C4-2B (cell line): ENCODE data around the gene NFAT5.

ENCODE experiments used
- H3K27ac ChIP-seq: fragments of 450-650 bp; 2 replicates; pipeline ENCODE4 v1.5.1; 2017
- ZFX ChIP-seq: fragments of 450-650 bp; IDR thresholded peaks from 2 replicates; pipeline ENCODE4 v1.6.1; 2017
- TF ChIP-seq, protein P1 (sequence below): fragments of 450-650 bp; conservative IDR thresholded peaks from 2 replicates; pipeline ENCODE4 v1.5.1; 2017; ENCODE audit warnings: mild to moderate bottlenecking

The NFAT5 gene

DNA sequence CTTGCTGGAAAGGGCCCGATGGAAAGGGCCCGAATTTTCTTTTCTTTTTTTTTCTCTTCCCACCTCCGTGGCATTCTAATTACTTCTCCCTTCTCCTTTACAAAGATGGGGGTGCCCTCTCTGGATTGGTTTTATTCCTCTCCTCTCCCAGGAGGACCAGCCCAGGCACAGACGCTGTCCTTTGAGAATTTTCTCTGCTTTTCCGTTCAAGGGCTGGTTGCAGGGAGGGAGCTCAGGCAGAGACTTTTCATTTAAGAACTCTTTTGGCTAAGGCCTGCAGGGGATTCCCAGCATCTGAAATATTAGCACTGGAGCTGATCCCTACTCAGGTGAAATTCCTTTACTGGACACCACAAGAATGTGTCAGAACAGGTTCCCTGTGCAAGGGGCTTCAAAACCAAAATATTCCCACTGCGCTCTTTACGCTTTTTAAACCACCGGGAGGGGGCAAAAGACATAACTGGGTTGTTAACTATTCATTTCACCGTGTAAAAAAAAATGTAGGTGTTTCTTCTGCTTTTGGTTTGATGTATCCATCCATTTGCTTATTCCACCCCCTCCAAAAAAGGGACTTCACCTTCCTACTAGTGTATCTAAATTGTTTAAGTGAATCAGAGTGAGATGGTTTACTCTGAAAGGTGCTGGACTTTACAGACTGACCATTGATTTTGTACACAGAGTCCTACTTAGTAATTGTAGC, 1.4 kb downstream of the NFAT5 start:
- TF ChIP-seq, protein P1, sequence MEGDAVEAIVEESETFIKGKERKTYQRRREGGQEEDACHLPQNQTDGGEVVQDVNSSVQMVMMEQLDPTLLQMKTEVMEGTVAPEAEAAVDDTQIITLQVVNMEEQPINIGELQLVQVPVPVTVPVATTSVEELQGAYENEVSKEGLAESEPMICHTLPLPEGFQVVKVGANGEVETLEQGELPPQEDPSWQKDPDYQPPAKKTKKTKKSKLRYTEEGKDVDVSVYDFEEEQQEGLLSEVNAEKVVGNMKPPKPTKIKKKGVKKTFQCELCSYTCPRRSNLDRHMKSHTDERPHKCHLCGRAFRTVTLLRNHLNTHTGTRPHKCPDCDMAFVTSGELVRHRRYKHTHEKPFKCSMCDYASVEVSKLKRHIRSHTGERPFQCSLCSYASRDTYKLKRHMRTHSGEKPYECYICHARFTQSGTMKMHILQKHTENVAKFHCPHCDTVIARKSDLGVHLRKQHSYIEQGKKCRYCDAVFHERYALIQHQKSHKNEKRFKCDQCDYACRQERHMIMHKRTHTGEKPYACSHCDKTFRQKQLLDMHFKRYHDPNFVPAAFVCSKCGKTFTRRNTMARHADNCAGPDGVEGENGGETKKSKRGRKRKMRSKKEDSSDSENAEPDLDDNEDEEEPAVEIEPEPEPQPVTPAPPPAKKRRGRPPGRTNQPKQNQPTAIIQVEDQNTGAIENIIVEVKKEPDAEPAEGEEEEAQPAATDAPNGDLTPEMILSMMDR, result peak; percentile 15; the same call in 1 of the 2 replicates
- TF ChIP-seq ZFX, result no peak
- peak overlapping the region; percentile 92 for H3K27ac ChIP-seq

DNA sequence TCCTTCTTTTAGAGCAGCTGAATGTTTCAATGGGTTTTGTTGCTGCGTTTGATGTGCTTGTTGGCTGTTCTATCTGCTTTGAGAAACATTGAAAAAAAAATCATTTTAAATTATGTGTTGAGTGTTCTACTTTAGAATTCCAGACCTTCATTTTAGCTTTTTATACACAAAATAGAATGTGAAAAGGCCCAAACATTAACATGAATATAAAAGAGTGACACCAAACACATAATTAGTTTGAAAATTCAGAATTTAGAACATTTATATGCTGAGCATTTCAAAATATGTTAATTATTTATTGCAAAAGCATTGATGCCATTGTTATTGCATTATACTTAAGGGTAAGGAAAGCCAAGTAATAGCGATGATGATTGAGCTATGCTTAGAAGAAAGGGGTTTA, 2.9 kb downstream of the NFAT5 start:
- TF ChIP-seq ZFX, result no peak
- TF ChIP-seq, protein P1, result no peak
- no peak overlapping the region for H3K27ac ChIP-seq

DNA sequence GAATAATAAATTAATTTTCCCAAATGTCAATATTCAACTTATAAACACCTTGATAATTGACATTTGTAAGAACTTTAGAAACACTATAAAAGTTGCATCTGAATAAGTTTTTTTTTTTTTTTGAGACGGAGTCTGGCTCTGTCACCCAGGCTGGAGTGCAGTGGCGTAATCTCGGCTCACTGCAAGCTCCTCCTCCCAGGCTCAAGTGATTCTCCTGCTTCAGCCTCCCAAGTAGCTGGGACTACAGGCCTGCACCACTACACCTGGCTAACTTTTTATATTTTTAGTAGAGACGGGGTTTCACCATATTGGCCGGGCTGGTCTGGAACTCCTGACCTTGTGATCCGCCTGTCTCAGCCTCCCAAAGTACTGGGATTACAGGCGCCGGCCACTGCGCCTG, 13.0 kb downstream of the NFAT5 start:
- peak overlapping the region; percentile 31; the same call in 1 of the 2 replicates for H3K27ac ChIP-seq

DNA sequence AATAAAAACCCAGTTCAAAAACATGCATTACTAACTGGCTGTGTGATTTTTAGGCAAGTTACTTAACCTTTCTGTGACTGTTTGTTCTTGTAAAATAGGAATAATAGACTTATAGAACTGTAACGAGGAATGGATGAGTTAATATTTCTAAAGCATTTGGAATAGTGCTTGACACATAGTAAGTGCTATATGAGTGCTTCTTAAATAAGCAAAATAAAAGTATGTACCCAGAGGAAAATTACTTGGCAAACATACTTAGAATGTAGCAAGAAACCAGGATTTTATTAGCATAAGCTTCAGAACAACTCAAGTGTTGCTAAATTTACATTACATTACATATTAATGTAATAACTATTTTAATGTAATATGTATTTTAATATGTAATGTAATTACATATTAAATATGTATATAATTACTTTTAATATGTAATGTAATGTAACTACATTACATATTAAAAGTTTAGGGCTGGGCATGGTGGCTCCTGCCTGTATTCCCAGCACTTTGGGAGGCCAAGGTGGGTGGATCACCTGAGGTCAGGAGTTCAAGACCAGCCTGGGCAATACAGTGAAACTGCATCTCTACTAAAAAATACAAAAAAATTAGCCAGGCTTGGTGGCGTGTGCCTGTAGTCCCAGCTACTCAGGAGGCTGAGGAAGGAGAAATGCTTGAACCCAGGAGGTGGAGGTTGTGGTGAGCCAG, 14.2 kb downstream of the NFAT5 start:
- H3K27ac ChIP-seq, result no peak overlapping the region; the same call in 1 of the 2 replicates
- TF ChIP-seq, protein P1, result no peak
- TF ChIP-seq ZFX, result no peak

DNA sequence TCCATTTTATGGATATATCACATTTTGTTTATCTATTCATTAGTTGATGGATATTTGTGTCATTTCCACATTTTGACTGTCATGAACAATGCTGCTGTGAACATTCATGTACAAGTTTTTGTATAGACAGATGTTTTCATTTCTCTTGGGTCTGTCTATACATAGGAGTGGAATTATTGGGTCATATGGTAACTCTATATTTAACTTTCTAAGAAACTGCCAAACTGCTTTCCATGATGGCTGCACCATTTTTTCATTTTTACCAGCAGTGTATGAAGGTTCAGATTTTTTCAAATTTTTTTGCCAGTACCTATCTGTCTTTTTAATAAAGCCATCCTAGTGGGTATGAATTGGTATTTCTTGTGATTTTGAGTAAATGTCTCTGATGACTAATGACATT, 15.5 kb downstream of the NFAT5 start:
- H3K27ac ChIP-seq, result no peak overlapping the region
- TF ChIP-seq, protein P1, result no peak
- no peak for TF ChIP-seq ZFX

DNA sequence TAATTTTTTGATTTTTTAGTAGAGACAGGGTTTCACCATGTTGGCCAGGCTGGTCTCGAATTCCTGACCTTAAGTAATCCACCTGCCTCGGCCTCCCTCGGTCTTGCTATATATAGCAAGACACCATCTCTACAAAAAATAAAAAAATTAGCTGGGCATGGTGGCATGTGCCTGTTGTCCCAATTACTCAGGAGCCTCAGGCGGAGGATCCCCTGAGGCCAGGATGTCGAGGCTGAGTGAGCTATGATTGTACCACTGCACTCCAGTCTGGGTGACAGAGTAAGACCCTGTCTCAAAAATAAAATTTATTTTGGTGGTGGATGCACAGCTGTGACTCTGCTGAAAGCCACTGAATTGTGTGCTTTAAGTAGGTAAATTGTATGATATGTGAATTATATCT, 18.7 kb downstream of the NFAT5 start:
- H3K27ac ChIP-seq, result peak overlapping the region; percentile 68

DNA sequence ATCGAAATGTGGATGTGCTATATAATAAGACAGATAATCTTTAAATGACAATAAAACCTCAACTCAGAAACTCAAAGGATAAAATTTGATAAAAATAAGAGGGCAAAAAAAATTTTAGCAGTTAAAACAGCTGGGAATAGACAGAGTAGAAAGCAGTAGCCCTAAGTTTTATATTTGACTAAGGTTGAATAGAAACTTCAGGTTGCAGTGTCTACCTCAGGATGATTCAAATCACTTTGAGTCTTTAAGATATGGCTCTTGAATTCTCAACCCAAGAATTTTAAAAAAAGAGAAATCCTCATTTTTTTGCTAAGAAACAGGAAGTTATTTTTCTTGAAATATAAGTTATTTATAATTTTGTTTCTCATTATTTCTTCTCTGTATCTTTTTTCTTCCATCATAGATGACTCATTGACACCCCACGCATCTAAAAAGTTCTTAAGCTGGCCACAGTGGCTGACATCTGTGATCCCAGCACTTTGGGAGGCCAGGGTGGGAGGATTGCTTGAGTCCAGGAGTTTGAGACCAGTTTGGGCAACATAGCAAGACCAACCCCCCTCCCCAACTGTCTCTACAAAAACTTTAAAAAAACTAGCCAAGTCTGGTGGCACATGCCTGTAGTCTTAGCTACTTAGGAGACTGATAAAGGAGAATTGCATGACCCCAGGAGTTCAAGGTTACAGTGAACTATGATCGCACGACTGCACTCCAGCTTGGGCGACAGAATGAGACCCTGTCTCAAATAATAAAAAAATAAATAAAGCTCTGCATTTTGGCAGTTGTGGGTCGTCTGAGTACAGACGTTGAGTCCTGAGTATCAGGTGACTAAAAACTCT, 23.9 kb downstream of the NFAT5 start:
- H3K27ac ChIP-seq, result no peak overlapping the region
- no peak for TF ChIP-seq ZFX
- TF ChIP-seq, protein P1, result no peak

DNA sequence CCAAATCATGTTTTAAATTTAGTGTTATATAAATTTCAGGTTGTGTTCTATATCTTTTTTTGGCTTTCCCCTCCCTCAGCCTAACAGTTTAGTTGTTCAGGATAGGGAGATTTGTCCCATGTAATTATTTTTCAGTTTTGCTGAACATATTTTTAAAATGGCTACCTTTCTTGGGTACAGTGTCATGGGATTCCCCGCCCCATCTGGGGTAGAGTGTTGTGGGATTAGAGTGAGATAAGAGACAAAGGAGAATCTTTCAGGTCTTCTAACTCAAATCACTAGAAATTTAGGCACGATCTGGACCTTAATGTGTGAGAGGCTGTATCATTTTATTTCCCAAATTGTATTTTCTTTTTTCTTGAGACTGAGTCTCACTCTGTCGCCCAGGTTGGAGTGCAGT, 24.8 kb downstream of the NFAT5 start:
- TF ChIP-seq ZFX, result no peak
- TF ChIP-seq, protein P1, result no peak
- no peak overlapping the region for H3K27ac ChIP-seq
